ENCODE data around the gene LRRC25.

LRRC25 gene

GRCh38 chr19:18428173-18428786 is 30.9 kb upstream of the LRRC25 start:
- no peaks in the 10 kb centered on the region for H3K9me3 ChIP-seq (ENCODE audit: low read depth, low read length)
- 0 out of 2 replicates have a peak overlapping the region, but pooled peaks have one; percentile 31 for H3K27ac ChIP-seq
- H3K9ac ChIP-seq (ENCODE audit: insufficient read length) = no peak overlapping the region
- H3K36me3 ChIP-seq (ENCODE audit: insufficient read depth, low read length) = peaks cover 4% of the 10 kb centered on the region; the same call in 1 of the 2 replicates
- H3K4me3 ChIP-seq = peak overlapping the region; percentile 71
- no peak for TF ChIP-seq POLR2AphosphoS5 (IDR thresholded peaks at IDR 0.05; ENCODE audit: borderline replicate concordance, low read depth, low read length)
- TF ChIP-seq FOXP2 (optimal IDR thresholded peaks at IDR 0.05; ENCODE audit: control extremely low read depth, extremely low read length, insufficient read depth) = no peak
- no peak for TF ChIP-seq EZH2 (IDR thresholded peaks at IDR 0.05)
- DNase-seq (ENCODE audit: low read depth, low spot score) = no peak

GRCh38 chr19:18427743-18428113 is 30.3 kb upstream of the LRRC25 start:
- DNase-seq (ENCODE audit: low read depth, low spot score) = no peak
- peaks cover 4% of the 10 kb centered on the region; the same call in 1 of the 2 replicates for H3K36me3 ChIP-seq (ENCODE audit: insufficient read depth, low read length)
- TF ChIP-seq EZH2 (IDR thresholded peaks at IDR 0.05) (no peak), FOXP2 (optimal IDR thresholded peaks at IDR 0.05; ENCODE audit: control extremely low read depth, extremely low read length, insufficient read depth) (no peak), POLR2AphosphoS5 (IDR thresholded peaks at IDR 0.05; ENCODE audit: borderline replicate concordance, low read depth, low read length) (no peak)
- H3K9me3 ChIP-seq (ENCODE audit: low read depth, low read length) = no peaks in the 10 kb centered on the region
- H3K27ac ChIP-seq = 0 out of 2 replicates have a peak overlapping the region, but pooled peaks have one; percentile 31
- H3K4me3 ChIP-seq = no peak overlapping the region
- no peak overlapping the region for H3K9ac ChIP-seq (ENCODE audit: insufficient read length)

GRCh38 chr19:18427080-18427742 is 29.8 kb upstream of the LRRC25 start:
- H3K9ac ChIP-seq (ENCODE audit: insufficient read length) = no peak overlapping the region
- DNase-seq (ENCODE audit: low read depth, low spot score) = no peak
- no peak overlapping the region; the same call in 1 of the 2 replicates for H3K27ac ChIP-seq
- TF ChIP-seq EZH2 (IDR thresholded peaks at IDR 0.05) = no peak
- TF ChIP-seq FOXP2 (optimal IDR thresholded peaks at IDR 0.05; ENCODE audit: control extremely low read depth, extremely low read length, insufficient read depth) = no peak
- TF ChIP-seq POLR2AphosphoS5 (IDR thresholded peaks at IDR 0.05; ENCODE audit: borderline replicate concordance, low read depth, low read length) = no peak
- H3K9me3 ChIP-seq (ENCODE audit: low read depth, low read length) = no peaks in the 10 kb centered on the region
- H3K36me3 ChIP-seq (ENCODE audit: insufficient read depth, low read length) = peaks cover 4% of the 10 kb centered on the region; the same call in 1 of the 2 replicates
- H3K4me3 ChIP-seq = no peak overlapping the region

- peaks cover 4% of the 10 kb centered on the region; the same call in 1 of the 2 replicates for H3K36me3 ChIP-seq (ENCODE audit: insufficient read depth, low read length)
- no peak overlapping the region for H3K9ac ChIP-seq (ENCODE audit: insufficient read length)
- no peak for DNase-seq (ENCODE audit: low read depth, low spot score)
- no peaks in the 10 kb centered on the region for H3K9me3 ChIP-seq (ENCODE audit: low read depth, low read length)
- peak overlapping the region; percentile 64 for H3K27ac ChIP-seq
- TF ChIP-seq POLR2AphosphoS5 (IDR thresholded peaks at IDR 0.05; ENCODE audit: borderline replicate concordance, low read depth, low read length) = no peak
- TF ChIP-seq FOXP2 (optimal IDR thresholded peaks at IDR 0.05; ENCODE audit: control extremely low read depth, extremely low read length, insufficient read depth) = no peak
- TF ChIP-seq EZH2 (IDR thresholded peaks at IDR 0.05) = no peak
- H3K4me3 ChIP-seq = no peak overlapping the region
These were observed 29.0 kb upstream of the LRRC25 start for GRCh38 chr19:18426416-18426767.

GRCh38 chr19:18425515-18426415 is 28.3 kb upstream of the LRRC25 start:
- H3K27ac ChIP-seq = peak overlapping the region; percentile 64
- DNase-seq (ENCODE audit: low read depth, low spot score) = no peak

GRCh38 chr19:18424890-18425514 is 27.6 kb upstream of the LRRC25 start:
- Histone ChIP-seq H3K36me3 (ENCODE audit: insufficient read depth, low read length) (no peaks in the 10 kb centered on the region; the same call in 1 of the 2 replicates), H3K4me3 (no peak overlapping the region), H3K27ac (no peak overlapping the region), H3K9ac (ENCODE audit: insufficient read length) (no peak overlapping the region), H3K9me3 (ENCODE audit: low read depth, low read length) (no peaks in the 10 kb centered on the region)
- DNase-seq (ENCODE audit: low read depth, low spot score) = no peak
- TF ChIP-seq FOXP2 (optimal IDR thresholded peaks at IDR 0.05; ENCODE audit: control extremely low read depth, extremely low read length, insufficient read depth) (no peak), EZH2 (IDR thresholded peaks at IDR 0.05) (no peak), POLR2AphosphoS5 (IDR thresholded peaks at IDR 0.05; ENCODE audit: borderline replicate concordance, low read depth, low read length) (no peak)

More at GRCh38 chr19:18425515-18426415, 28.3 kb upstream of the LRRC25 start:
- TF ChIP-seq EZH2 (IDR thresholded peaks at IDR 0.05) = no peak
- no peak for TF ChIP-seq POLR2AphosphoS5 (IDR thresholded peaks at IDR 0.05; ENCODE audit: borderline replicate concordance, low read depth, low read length)
- no peak for TF ChIP-seq FOXP2 (optimal IDR thresholded peaks at IDR 0.05; ENCODE audit: control extremely low read depth, extremely low read length, insufficient read depth)
- peaks cover 4% of the 10 kb centered on the region; the same call in 1 of the 2 replicates for H3K36me3 ChIP-seq (ENCODE audit: insufficient read depth, low read length)
- H3K4me3 ChIP-seq = no peak overlapping the region
- no peak overlapping the region for H3K9ac ChIP-seq (ENCODE audit: insufficient read length)
- no peaks in the 10 kb centered on the region for H3K9me3 ChIP-seq (ENCODE audit: low read depth, low read length)

GRCh38 chr19:18424122-18424889 is 26.9 kb upstream of the LRRC25 start:
- DNase-seq (ENCODE audit: low read depth, low spot score) = no peak
- H3K36me3 ChIP-seq (ENCODE audit: insufficient read depth, low read length) = no peaks in the 10 kb centered on the region; the same call in 1 of the 2 replicates
- TF ChIP-seq FOXP2 (optimal IDR thresholded peaks at IDR 0.05; ENCODE audit: control extremely low read depth, extremely low read length, insufficient read depth) = no peak
- H3K9me3 ChIP-seq (ENCODE audit: low read depth, low read length) = no peaks in the 10 kb centered on the region
- H3K9ac ChIP-seq (ENCODE audit: insufficient read length) = no peak overlapping the region
- no peak overlapping the region for H3K4me3 ChIP-seq
- no peak overlapping the region for H3K27ac ChIP-seq

Measured in SK-N-MC (cell line).